Activated naive CD8-positive, alpha-beta T cell treated with anti-CD3 and anti-CD28 coated beads, Interleukin-2, amount 10 ng/mL, durations not matched to agents 7 days and 5 days (primary cell): ENCODE measurements around the gene NLRP12. TPM values are rescaled to one million over a fixed set of nuclear protein-coding genes. Genes with fewer than 3 reads are reported as not detected.

ENCODE experiments used
- microRNA-seq: library from miRNA; unstranded; fragments of <30 nt; microRNA quantifications from one replicate; pipeline ENCODE4 v1.2.0, GENCODE V29; 2022
- total RNA-seq, 2 experiments: library from RNA; stranded (reverse); gene quantifications; one replicate each; pipeline ENCODE4 v1.2.3, GENCODE V29; 2021

The NLRP12 gene
- total RNA-seq, 2 experiments from 2014 or later: not detected

Small RNAs within 50 kb of the gene (microRNA-seq; reads per million reads assigned to microRNA genes)
- not detected for gene MIR1283-2
- gene MIR371A: not detected
- gene MIR372: not detected
- not detected for gene MIR373
- gene MIR516A1: not detected
- gene MIR516A2: not detected
- not detected for gene MIR519A1
- gene MIR521-1: not detected
- not detected for gene MIR522
- not detected for gene MIR527

Other genes with a start within 250 kb of the NLRP12 start
- not detected for gene DPRX, start 192.3 kb downstream of the NLRP12 start, total RNA-seq
- gene MYADM, start 43.6 kb upstream of the NLRP12 start, total RNA-seq: 10 to 100 TPM; 76.3 to 77.3 TPM
- not detected for gene PRKCG, start 57.9 kb upstream of the NLRP12 start, total RNA-seq
- gene CACNG7, start 85.0 kb upstream of the NLRP12 start, total RNA-seq: not detected
- gene CACNG8, start 138.6 kb upstream of the NLRP12 start, total RNA-seq: not detected
- gene CACNG6, start 167.3 kb upstream of the NLRP12 start, total RNA-seq: not detected
- gene VSTM1, start 239.6 kb upstream of the NLRP12 start, total RNA-seq: not detected